Esophagus (tissue), 2 donors: ENCODE results near the gene GET3. TPM values are rescaled to one million over a fixed set of nuclear protein-coding genes. Genes with fewer than 3 reads are reported as not detected.
"Not testable (repeated sequence)": the region's sequence is repeated elsewhere in the genome, so short reads cannot be mapped to it uniquely, and the experiment has no call there.

Experiments
- H3K27ac ChIP-seq, 2 donors: one replicate each; pipeline ENCODE4 v1.5.1; 2013; ENCODE audit warnings: low read depth in 2 of 2, mild to moderate bottlenecking in 2 of 2, inconsistent platforms in 1 of 2, low read length in 1 of 2, moderate library complexity in 1 of 2
- H3K27me3 ChIP-seq, 2 donors: one replicate each; pipeline ENCODE4 v1.6.1; 2013; ENCODE audit warnings: low read length in 2 of 2, control low read depth in 1 of 2, mild to moderate bottlenecking in 1 of 2; ENCODE audit not compliant: insufficient read depth in 2 of 2, control insufficient read depth in 1 of 2
- H3K36me3 ChIP-seq, 2 donors: one replicate each; pipeline ENCODE4 v1.6.1; 2013; ENCODE audit warnings: low read length in 1 of 2; ENCODE audit not compliant: control insufficient read depth in 2 of 2, insufficient read depth in 2 of 2
- H3K4me1 ChIP-seq, 2 donors: one replicate each; pipeline ENCODE4 v1.6.1; 2013; ENCODE audit warnings: low read length in 1 of 2; ENCODE audit not compliant: control insufficient read depth in 2 of 2, insufficient read depth in 2 of 2
- H3K4me3 ChIP-seq, 2 donors: one replicate each; pipeline ENCODE4 v1.5.1; 2013; ENCODE audit warnings: low read length in 2 of 2, mild to moderate bottlenecking in 2 of 2, low read depth in 1 of 2, moderate library complexity in 1 of 2
- H3K9me3 ChIP-seq, 2 donors: one replicate each; pipeline ENCODE4 v1.6.1; 2013; ENCODE audit warnings: mild to moderate bottlenecking in 2 of 2, low read depth in 1 of 2, low read length in 1 of 2, moderate library complexity in 1 of 2; ENCODE audit not compliant: control insufficient read depth in 2 of 2, insufficient read depth in 1 of 2
- WGBS, 2 donors: extraction: QIAGEN DNeasy Blood & Tissue Kit; methylation state at CpG; one replicate each; pipeline ENCODE4 v1.1.7; 2013; 5-methylcytosine and 5-hydroxymethylcytosine counted together
- polyA plus RNA-seq, 2 donors: library from polyadenylated mRNA; stranded (reverse); fragments of 200-250 nt; gene quantifications; one replicate each; pipeline ENCODE4 v1.2.3, GENCODE V29; 2013
- donor health status: healthy with polysubstance abuse.
- donor health status: Bipolar disorder and iron deficiency.

Gene GET3
- polyA plus RNA-seq, 2 donors, result 46.2 to 74.1 TPM

GRCh38 chr19:12713304-12713703 is 24.0 kb upstream of the GET3 start:
- not testable (repeated sequence) for H3K4me3 ChIP-seq, H3K27me3 ChIP-seq, H3K4me1 ChIP-seq, H3K9me3 ChIP-seq, H3K27ac ChIP-seq
- WGBS, 2 donors, result 90 to 95% methylated on average over 9 of the region's 9 CpGs
- peaks cover 19 to 42% of the 10 kb centered on the region in 2 donors for H3K36me3 ChIP-seq

DNA sequence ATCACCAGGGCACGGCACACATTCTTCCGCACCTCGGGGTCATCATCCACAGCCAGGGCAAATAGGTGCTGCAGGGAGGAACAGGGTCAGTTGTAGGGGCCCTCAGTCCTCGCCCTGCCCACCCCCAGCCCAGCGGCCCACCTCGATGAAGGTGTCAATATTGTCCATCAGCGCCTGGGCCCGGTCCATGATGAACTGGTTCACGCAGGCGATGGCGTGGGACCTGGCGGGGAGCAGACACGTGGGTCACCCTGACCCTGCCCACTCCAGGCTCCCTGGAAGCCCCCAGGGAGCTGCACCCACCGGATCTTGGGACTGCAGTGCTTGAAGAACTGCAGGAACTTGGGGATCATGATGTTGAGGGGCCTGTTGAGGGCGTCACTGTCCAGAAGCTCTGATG is 22.2 kb upstream of the GET3 start:
- H3K4me1 ChIP-seq, result peaks cover 0 to 4% of the 10 kb centered on the region in 2 donors
- H3K27me3 ChIP-seq, result no peaks in the 10 kb centered on the region
- WGBS, 2 donors, result 94 to 95% methylated on average over 15 of the region's 15 CpGs
- peaks cover 17 to 42% of the 10 kb centered on the region in 2 donors for H3K36me3 ChIP-seq
- H3K4me3 ChIP-seq, result no peak overlapping the region
- no peak overlapping the region for H3K27ac ChIP-seq
- no peaks in the 10 kb centered on the region for H3K9me3 ChIP-seq

DNA sequence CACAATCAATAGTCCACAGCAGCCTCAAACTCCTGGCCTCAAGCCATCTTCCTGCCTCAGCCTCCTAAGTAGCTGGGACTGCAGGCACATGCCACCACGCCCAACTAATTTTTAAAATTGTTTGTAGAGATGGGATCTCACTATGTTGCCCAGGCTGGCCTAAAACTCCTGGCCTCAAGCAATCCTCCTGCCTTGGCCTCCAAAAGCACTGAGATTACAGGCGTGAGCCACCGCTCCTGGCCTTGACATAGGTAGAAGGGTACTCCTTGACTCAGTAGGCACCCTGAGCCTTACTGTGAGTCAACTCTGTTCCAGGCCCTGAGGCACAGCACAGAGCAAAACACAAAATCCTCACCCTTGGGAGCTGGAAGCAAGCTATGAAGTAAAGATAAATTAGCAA is 21.4 kb upstream of the GET3 start:
- Histone ChIP-seq H3K4me3 (no peak overlapping the region), H3K27me3 (no peaks in the 10 kb centered on the region), H3K4me1 (peaks cover 0 to 7% of the 10 kb centered on the region in 2 donors), H3K36me3 (peaks cover 14 to 37% of the 10 kb centered on the region in 2 donors), H3K27ac (no peak overlapping the region), H3K9me3 (no peaks in the 10 kb centered on the region)
- WGBS, 2 donors, result 96 to 99% methylated on average over 3 of the region's 3 CpGs

DNA sequence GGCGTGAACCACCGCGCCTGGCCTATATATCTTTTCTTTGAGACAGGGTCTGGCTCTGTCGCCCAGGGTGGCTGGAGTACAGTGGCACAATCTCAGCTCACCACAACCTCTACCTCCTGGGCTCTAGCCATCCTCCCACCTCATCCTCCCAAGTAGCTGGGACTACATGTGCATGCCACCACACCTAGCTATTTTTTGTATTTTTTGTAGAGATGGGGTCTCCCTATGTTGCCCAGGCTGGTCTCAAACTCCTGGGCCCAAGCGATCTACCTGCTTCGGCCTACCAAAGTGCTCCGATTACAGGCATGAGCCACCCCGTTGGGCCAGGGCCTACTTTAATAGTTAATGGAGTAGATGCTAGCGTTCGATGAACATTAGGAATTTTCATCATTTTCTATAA is 17.0 kb upstream of the GET3 start:
- H3K27me3 ChIP-seq, result no peaks in the 10 kb centered on the region
- H3K9me3 ChIP-seq, result no peaks in the 10 kb centered on the region
- 80 to 91% methylated on average over 10 of the region's 10 CpGs for WGBS, 2 donors
- H3K27ac ChIP-seq, result no peak overlapping the region
- peaks cover 0 to 8% of the 10 kb centered on the region in 2 donors for H3K4me1 ChIP-seq
- peaks cover 0 to 15% of the 10 kb centered on the region in 2 donors for H3K36me3 ChIP-seq
- H3K4me3 ChIP-seq, result no peak overlapping the region

DNA sequence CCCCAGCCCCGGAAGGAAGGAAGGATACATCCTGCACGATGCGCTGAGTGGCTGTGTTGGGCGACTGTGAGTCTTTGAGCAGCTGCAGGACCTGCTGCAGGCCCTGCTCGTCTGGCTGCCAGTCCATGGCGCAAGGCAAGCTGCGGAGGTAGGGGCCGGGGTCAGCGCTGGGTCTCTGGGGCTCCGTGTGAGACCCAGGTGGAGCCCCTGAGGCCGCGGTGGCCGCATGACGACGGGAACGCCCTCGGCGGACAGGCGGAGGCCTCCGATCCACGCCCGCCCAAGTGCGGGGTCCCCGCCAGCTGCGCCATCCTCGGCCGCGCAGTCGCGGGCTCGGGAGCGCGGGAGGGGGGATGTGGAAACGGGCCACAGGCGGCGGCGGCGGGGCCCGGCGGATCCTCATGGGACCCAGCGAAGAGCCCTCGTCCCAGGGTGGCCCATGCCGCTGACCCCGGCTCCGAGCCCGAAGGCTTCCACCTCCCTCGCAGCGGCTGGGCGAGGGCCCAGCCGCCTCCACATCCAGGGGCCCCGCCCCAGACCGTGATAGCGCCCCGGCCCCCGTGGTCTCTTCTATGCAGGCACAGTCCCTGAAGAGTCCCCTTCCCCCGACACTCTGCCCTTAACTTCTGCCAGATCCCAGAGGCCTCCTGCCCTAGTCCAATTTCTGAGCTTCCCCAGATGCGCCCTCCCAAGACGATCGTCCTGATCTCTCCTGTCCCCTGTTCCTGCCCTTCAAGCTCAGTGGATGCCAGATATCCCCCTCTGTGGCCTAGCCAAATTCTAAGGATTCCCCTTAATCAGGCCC is 16.2 kb upstream of the GET3 start:
- 3 to 5% methylated on average over 45 to 59 of the region's 59 CpGs for WGBS, 2 donors
- Histone ChIP-seq H3K36me3 (peaks cover 0 to 11% of the 10 kb centered on the region in 2 donors), H3K27ac (peak overlapping the region; percentile 93 to 98), H3K27me3 (no peaks in the 10 kb centered on the region), H3K4me1 (peaks cover 0 to 8% of the 10 kb centered on the region in 2 donors), H3K9me3 (no peaks in the 10 kb centered on the region), H3K4me3 (peak overlapping the region; percentile 63 to 83)

DNA sequence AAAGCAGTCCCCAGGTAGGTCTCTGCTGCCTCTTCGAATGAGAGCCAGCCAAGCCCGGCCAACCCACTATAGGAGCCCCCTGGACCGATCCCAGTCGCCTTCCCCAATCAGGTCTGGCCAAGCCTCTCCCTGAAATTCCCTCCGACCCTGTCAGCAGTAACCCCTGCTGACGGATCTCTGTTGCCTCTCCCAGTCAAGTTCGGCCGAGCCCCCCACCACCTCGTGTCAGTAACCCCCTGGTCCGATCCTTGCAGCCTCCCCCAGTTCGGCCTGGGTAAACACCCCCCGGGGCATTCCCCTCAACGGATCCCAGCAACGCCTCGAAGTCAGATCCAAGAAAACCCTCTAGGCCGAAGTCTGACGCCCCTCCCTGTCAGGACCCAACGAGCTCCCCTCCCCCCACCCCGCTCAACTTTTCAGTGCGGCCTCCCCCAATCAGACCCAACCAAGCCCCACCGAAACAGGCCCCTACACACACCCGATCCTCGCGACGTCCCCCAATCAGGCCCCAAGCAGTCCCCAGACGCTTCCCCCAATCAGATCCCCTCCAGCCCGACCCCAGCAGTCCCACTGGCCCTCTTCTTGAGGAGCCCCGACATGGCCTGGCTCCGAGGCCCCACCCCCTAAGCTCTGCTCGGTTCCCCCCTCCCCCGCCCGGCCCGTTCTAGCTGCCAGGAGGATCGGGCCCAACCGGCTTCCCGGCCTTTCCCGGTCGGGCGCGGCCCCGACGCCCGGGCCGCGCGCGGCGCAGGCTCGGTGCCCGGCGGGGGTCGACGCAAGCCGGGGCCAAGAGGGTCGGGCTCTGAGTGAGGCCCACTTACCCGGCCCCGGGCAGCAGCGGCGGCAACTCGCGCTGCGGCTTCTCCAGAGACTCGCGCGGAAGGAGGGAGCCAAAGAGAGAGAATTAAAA is 15.4 kb upstream of the GET3 start:
- Histone ChIP-seq H3K4me1 (peaks cover 0 to 8% of the 10 kb centered on the region in 2 donors), H3K27ac (peak overlapping the region; percentile 93 to 98), H3K9me3 (no peaks in the 10 kb centered on the region), H3K4me3 (peak overlapping the region; percentile 63 to 83), H3K36me3 (peaks cover 0 to 8% of the 10 kb centered on the region in 2 donors), H3K27me3 (no peaks in the 10 kb centered on the region)
- whole genome bisulfite sequencing, 2 donors, result 1% methylated on average over 60 to 65 of the region's 65 CpGs

GRCh38 chr19:12722566-12723380 is 14.5 kb upstream of the GET3 start:
- WGBS, 2 donors, result 1% methylated on average over 29 to 32 of the region's 32 CpGs
- peaks cover 0 to 8% of the 10 kb centered on the region in 2 donors for H3K4me1 ChIP-seq
- H3K27ac ChIP-seq, result peak overlapping the region; percentile 93 to 98
- H3K36me3 ChIP-seq, result peaks cover 0 to 10% of the 10 kb centered on the region in 2 donors
- no peaks in the 10 kb centered on the region for H3K9me3 ChIP-seq
- no peaks in the 10 kb centered on the region for H3K27me3 ChIP-seq
- H3K4me3 ChIP-seq, result peak overlapping the region; percentile 63 to 83

DNA sequence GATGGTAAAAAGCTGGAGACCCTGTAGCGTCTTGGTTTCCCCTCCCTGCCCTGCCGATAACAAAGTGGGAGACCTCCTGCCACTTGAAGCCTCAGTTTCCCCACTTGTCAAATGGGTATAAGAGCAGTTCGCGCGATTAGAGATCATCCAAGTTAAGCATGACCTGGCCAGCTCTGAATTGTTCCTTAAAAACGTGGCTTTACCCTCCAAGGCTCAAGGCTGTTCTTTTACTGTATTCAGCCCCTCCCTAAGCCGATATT is 14.0 kb upstream of the GET3 start:
- H3K36me3 ChIP-seq, result peaks cover 0 to 12% of the 10 kb centered on the region in 2 donors
- H3K4me1 ChIP-seq, result peaks cover 0 to 8% of the 10 kb centered on the region in 2 donors
- no peaks in the 10 kb centered on the region for H3K27me3 ChIP-seq
- H3K4me3 ChIP-seq, result peak overlapping the region; percentile 51 to 83
- H3K27ac ChIP-seq, result peak overlapping the region; percentile 71 to 98
- WGBS, 2 donors, result 0 to 1% methylated on average over 7 of the region's 7 CpGs
- no peaks in the 10 kb centered on the region for H3K9me3 ChIP-seq
